Measurements from ENCODE around the gene CYTH1.

GRCh38 chr17:78654325-78654724 is 127.7 kb downstream of the CYTH1 start:
- TF ChIP-seq CTCF (IDR thresholded peaks at IDR 0.05 in 8 of 11, conservative IDR thresholded peaks at IDR 0.05 in 3 of 11) (no peak), POLR2A (IDR thresholded peaks at IDR 0.05) (no peak)

All from spleen (tissue), 7 donors.